Measurements from ENCODE around the gene CHRNB4.

GRCh38 chr15:78641102-78641748, at the start of gene CHRNB4:
- TF ChIP-seq GATA2 (IDR thresholded peaks at IDR 0.05; ENCODE audit: low read depth, low read length) (no peak; the same call in 1 of the 2 replicates), GATA3 (IDR thresholded peaks at IDR 0.05; ENCODE audit: low read depth, low read length) (no peak)
